ENCODE measurements around the gene PLSCR4.

GRCh38 chr3:146217324-146217723 is 33.6 kb downstream of the PLSCR4 start:
- TF ChIP-seq, protein P1, sequence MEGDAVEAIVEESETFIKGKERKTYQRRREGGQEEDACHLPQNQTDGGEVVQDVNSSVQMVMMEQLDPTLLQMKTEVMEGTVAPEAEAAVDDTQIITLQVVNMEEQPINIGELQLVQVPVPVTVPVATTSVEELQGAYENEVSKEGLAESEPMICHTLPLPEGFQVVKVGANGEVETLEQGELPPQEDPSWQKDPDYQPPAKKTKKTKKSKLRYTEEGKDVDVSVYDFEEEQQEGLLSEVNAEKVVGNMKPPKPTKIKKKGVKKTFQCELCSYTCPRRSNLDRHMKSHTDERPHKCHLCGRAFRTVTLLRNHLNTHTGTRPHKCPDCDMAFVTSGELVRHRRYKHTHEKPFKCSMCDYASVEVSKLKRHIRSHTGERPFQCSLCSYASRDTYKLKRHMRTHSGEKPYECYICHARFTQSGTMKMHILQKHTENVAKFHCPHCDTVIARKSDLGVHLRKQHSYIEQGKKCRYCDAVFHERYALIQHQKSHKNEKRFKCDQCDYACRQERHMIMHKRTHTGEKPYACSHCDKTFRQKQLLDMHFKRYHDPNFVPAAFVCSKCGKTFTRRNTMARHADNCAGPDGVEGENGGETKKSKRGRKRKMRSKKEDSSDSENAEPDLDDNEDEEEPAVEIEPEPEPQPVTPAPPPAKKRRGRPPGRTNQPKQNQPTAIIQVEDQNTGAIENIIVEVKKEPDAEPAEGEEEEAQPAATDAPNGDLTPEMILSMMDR (IDR thresholded peaks at IDR 0.05): no peak
- no peak for TF ChIP-seq POLR2A (IDR thresholded peaks at IDR 0.05)
